Mesenchymal stem cell (in vitro differentiated cells and primary cell): ENCODE results near the gene ESRP2.

Experiments used
- DNase-seq: peaks from one replicate; pipeline ENCODE4 v3.0.0-alpha.2; 2013
- H2AFZ ChIP-seq: one replicate; pipeline ENCODE4 v1.6.1; 2013; ENCODE audit warnings: low read depth, mild to moderate bottlenecking, control low read depth, inconsistent platforms, low read length, moderate library complexity
- H2AK5ac ChIP-seq: 2 replicates; pipeline ENCODE4 v1.6.1; 2013; ENCODE audit warnings: low read length, moderate library complexity, mild to moderate bottlenecking, inconsistent platforms; ENCODE audit not compliant: severe bottlenecking
- H2BK120ac ChIP-seq: one replicate; pipeline ENCODE4 v1.6.1; 2013; ENCODE audit warnings: low read depth, mild to moderate bottlenecking, inconsistent platforms, low read length, moderate library complexity
- H2BK12ac ChIP-seq, 2 experiments: one replicate each; pipeline ENCODE4 v1.6.1; 2013; ENCODE audit warnings: inconsistent platforms in 2 of 2, low read length in 2 of 2, mild to moderate bottlenecking in 2 of 2, moderate library complexity in 2 of 2, control low read depth in 1 of 2
- H2BK15ac ChIP-seq: one replicate; pipeline ENCODE4 v1.6.1; 2013; ENCODE audit warnings: mild to moderate bottlenecking, low read depth, inconsistent platforms; ENCODE audit not compliant: poor library complexity, severe bottlenecking
- H2BK5ac ChIP-seq: 2 replicates; pipeline ENCODE4 v1.6.1; 2013; ENCODE audit warnings: low read depth, mild to moderate bottlenecking, low read length, control low read depth, inconsistent platforms; ENCODE audit not compliant: poor library complexity, severe bottlenecking
- H3K14ac ChIP-seq, 2 experiments: one replicate each; pipeline ENCODE4 v1.6.1; 2013; ENCODE audit warnings: inconsistent platforms in 2 of 2, low read length in 2 of 2, control low read depth in 1 of 2, mild to moderate bottlenecking in 1 of 2, moderate library complexity in 1 of 2
- H3K18ac ChIP-seq, 2 experiments: one replicate each; pipeline ENCODE4 v1.6.1; 2013; ENCODE audit warnings: inconsistent platforms in 2 of 2, low read length in 2 of 2, control low read depth in 1 of 2, low read depth in 1 of 2, mild to moderate bottlenecking in 1 of 2
- H3K23ac ChIP-seq, 2 experiments: one replicate each; pipeline ENCODE4 v1.6.1; 2013; ENCODE audit warnings: inconsistent platforms in 2 of 2, low read length in 2 of 2, mild to moderate bottlenecking in 2 of 2, moderate library complexity in 2 of 2, control low read depth in 1 of 2
- H3K27ac ChIP-seq: 2 replicates; pipeline ENCODE4 v1.5.1; 2013; ENCODE audit warnings: mild to moderate bottlenecking, moderate library complexity, low read length, control low read depth, inconsistent platforms; ENCODE audit not compliant: poor library complexity, severe bottlenecking
- H3K27me3 ChIP-seq, 2 experiments: 2 replicates each; pipeline versions ENCODE4 v1.6.1 to v1.7.0; 2013; ENCODE audit warnings: low read length in 2 of 2, mild to moderate bottlenecking in 2 of 2, moderate library complexity in 2 of 2, control low read depth in 1 of 2, inconsistent platforms in 1 of 2; ENCODE audit not compliant: control insufficient read depth in 1 of 2, insufficient read depth in 1 of 2
- H3K36me3 ChIP-seq, 2 experiments: 2 replicates each; pipeline versions ENCODE4 v1.6.1 to v1.7.0; 2013; ENCODE audit warnings: low read length in 2 of 2, control low read depth in 1 of 2, inconsistent platforms in 1 of 2, low read depth in 1 of 2, mild to moderate bottlenecking in 1 of 2; ENCODE audit not compliant: insufficient read depth in 2 of 2, control insufficient read depth in 1 of 2
- H3K4ac ChIP-seq, 2 experiments: one replicate each; pipeline ENCODE4 v1.6.1; 2013; ENCODE audit warnings: inconsistent platforms in 2 of 2, low read length in 2 of 2, mild to moderate bottlenecking in 2 of 2, moderate library complexity in 2 of 2, control low read depth in 1 of 2, low read depth in 1 of 2
- H3K4me1 ChIP-seq: 2 replicates; pipeline ENCODE4 v1.6.1; 2013; ENCODE audit warnings: low read depth, low read length, control low read depth; ENCODE audit not compliant: control insufficient read depth, insufficient read depth
- H3K4me2 ChIP-seq: 2 replicates; pipeline ENCODE4 v1.6.1; 2013; ENCODE audit warnings: low read length, mild to moderate bottlenecking, inconsistent platforms; ENCODE audit not compliant: poor library complexity, severe bottlenecking
- H3K4me3 ChIP-seq, 2 experiments: 2 replicates each; pipeline versions ENCODE4 v1.5.1 to v1.7.0; 2013; ENCODE audit warnings: low read length in 2 of 2, mild to moderate bottlenecking in 2 of 2, control low read depth in 1 of 2, low read depth in 1 of 2; ENCODE audit not compliant: insufficient read depth in 1 of 2
- H3K79me1 ChIP-seq: replicated peaks from 2 replicates; pipeline ENCODE4 v1.6.1; 2013; ENCODE audit warnings: mild to moderate bottlenecking, control low read depth, low read length, inconsistent platforms; ENCODE audit not compliant: poor library complexity, severe bottlenecking
- H3K9ac ChIP-seq: 2 replicates; pipeline ENCODE4 v1.7.0; 2013; ENCODE audit warnings: mild to moderate bottlenecking, low read length, moderate library complexity
- H3K9me3 ChIP-seq: 2 replicates; pipeline ENCODE4 v1.7.0; 2013; ENCODE audit warnings: mild to moderate bottlenecking, low read length; ENCODE audit not compliant: control insufficient read depth
- H4K8ac ChIP-seq: one replicate; pipeline ENCODE4 v1.6.1; 2013; ENCODE audit warnings: inconsistent platforms, mild to moderate bottlenecking, low read length, moderate library complexity
- H4K91ac ChIP-seq: one replicate; pipeline ENCODE4 v1.6.1; 2013; ENCODE audit warnings: mild to moderate bottlenecking, low read length, inconsistent platforms
- WGBS: methylation state at CpG from one replicate; pipeline ENCODE4 v1.1.7; 2013; ENCODE audit warnings: mixed read lengths; 5-methylcytosine and 5-hydroxymethylcytosine counted together

ESRP2 gene

DNA sequence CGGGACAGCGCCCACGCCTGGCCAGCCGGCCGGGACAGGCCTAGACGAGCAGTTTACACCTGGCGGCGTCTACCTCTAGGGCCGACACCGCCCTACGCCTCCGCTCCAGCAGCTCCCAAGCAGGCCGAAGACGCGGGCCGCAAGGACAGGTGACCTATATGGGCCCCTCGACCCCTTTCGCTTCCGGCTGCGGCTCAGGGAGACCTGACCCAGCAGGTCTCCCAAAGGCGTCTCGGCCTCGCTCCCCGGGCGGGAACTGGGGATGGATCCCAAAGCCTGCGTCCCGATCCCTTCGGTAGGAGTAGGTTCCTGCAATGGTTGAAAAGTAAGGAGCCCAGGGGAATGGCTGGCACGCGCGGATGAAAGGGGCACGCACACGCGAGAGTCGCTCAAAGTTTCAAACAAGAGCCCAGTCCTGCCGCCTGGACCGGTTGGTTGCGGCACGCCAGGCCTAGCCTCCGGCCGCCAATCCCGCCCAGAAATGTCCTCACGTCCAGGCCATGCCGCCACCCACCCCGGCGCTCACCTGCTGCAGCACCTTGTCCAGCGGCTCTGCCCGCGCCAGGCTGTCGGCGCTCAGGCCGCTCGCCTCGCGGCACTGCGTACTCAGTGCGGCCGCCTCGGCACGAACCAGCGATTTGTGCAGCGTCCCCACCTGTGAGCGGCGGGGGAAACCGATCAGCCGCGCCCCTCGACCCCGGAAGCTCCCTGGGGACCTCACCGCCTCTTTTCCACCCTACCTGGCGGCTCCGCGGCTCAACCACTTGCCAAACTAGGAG lies 630 bp downstream of the ESRP2 start:
- Histone ChIP-seq H4K91ac (no peak overlapping the region), H3K4me2 (peak overlapping the region; percentile 87), H3K9me3 (no peaks in the 10 kb centered on the region), H2BK15ac (peak overlapping the region; percentile 31), H3K27ac (no peak overlapping the region), H2AK5ac (peak overlapping the region; percentile 15), H3K14ac (peak overlapping the region in 1 of 2 experiments; percentile 81), H3K4me1 (peaks cover 37% of the 10 kb centered on the region), H3K27me3 (peaks cover 13 to 17% of the 10 kb centered on the region in 2 experiments), H2BK120ac (no peak overlapping the region), H4K8ac (peak overlapping the region; percentile 86), H3K4me3 (peak overlapping the region in 1 of 2 experiments; percentile 48), H2BK12ac (peak overlapping the region in 1 of 2 experiments; percentile 55), H3K4ac (no peak overlapping the region), H3K36me3 (peaks cover 0 to 24% of the 10 kb centered on the region in 2 experiments), H2AFZ (no peak overlapping the region), H3K79me1 (no peaks in the 10 kb centered on the region), H3K9ac (no peak overlapping the region), H3K18ac (peak overlapping the region; percentile 24 to 38), H3K23ac (peak overlapping the region; percentile 83 to 98), H2BK5ac (no peak overlapping the region)
- WGBS: 13% methylated on average over 60 of the region's 73 CpGs
- DNase-seq: no peak

DNA sequence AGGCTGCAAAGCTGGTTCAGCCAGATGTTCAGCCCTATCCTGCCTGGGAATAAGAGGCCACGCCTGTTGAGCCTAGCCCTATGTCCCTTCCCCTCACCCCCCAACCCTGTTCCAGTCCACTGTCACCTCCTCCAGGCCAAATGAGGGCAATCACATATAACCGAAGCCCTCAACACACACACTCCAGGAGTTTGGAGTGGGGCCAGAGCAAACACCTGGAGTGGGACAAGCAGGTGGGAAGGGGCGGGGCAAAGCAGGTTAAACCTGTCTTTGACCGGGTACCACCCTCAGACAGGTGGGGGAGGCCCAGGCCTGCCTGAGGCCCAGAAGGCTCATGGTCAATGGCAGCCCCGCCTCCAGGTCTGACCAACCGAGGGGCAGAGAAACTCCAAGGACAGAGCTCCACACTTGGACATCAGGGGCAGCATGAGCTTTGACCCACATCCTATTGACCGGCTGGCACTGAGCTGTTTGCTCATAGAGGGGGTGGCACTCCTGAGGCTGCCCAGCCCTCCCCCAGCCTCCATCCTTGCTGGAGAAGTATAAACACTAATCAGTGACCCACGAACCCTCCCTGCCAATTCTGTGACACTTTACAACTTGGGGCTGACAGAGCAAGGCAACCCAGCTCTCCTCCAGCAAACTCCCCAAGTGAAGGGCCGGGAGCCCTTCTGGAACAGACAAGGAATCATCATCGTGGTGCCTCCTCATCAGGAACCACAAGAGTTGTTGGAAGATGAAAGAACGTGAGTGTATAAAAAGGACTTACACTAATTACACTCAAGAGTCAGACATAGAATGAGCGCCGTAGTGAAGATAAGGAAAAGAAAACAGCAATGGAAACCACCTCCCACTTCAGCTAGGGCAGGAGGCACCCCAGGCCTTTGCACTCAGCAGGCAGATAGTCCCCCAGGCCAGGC lies 1.5 kb downstream of the ESRP2 start:
- WGBS: 67% methylated on average over 11 of the region's 13 CpGs
- H3K4me1 ChIP-seq: peaks cover 34% of the 10 kb centered on the region
- H3K36me3 ChIP-seq: peaks cover 0 to 30% of the 10 kb centered on the region in 2 experiments

DNA sequence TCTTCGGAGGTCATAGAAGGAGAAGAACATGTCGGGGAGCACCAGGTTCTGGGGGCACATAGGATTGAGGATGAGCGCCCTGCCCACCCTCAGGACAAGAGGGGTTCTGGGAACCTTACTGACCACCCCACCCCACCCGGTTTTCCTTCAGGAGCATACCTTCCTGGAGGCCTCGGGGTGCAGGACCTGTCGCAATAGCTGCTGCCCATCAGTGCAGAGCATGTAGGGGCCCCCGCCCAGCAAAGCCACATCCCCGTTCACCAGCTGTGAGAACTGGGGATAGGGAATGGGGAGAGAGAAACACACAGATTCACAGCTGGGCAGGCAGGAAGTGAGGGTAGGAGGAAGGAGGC lies 2.1 kb downstream of the ESRP2 start:
- WGBS: 83% methylated on average over 7 of the region's 8 CpGs
- no peak overlapping the region for H3K23ac ChIP-seq

More for the DNA sequence above, 1.5 kb downstream of the ESRP2 start:
- peak overlapping the region in 1 of 2 experiments; percentile 24 for H3K18ac ChIP-seq
- H2BK120ac ChIP-seq: no peak overlapping the region
- peak overlapping the region; percentile 31 for H2BK15ac ChIP-seq
- no peak overlapping the region for H3K9ac ChIP-seq
- H3K27me3 ChIP-seq: peaks cover 13 to 17% of the 10 kb centered on the region in 2 experiments
- no peak overlapping the region for H3K4ac ChIP-seq
- no peaks in the 10 kb centered on the region for H3K79me1 ChIP-seq
- peak overlapping the region; percentile 15 for H2AK5ac ChIP-seq
- no peak overlapping the region for H3K23ac ChIP-seq
- no peak overlapping the region for H2BK5ac ChIP-seq
- no peak overlapping the region for H2AFZ ChIP-seq
- H3K14ac ChIP-seq: no peak overlapping the region
- no peak overlapping the region for H3K27ac ChIP-seq
- no peak overlapping the region for H4K8ac ChIP-seq
- H2BK12ac ChIP-seq: no peak overlapping the region
- DNase-seq: no peak
- peak overlapping the region; percentile 34 for H4K91ac ChIP-seq
- H3K4me2 ChIP-seq: no peak overlapping the region
- H3K9me3 ChIP-seq: no peaks in the 10 kb centered on the region
- H3K4me3 ChIP-seq: no peak overlapping the region

More for the DNA sequence above, 2.1 kb downstream of the ESRP2 start:
- H3K27me3 ChIP-seq: peaks cover 13 to 17% of the 10 kb centered on the region in 2 experiments
- H3K4me2 ChIP-seq: no peak overlapping the region
- H2AK5ac ChIP-seq: no peak overlapping the region
- no peak for DNase-seq
- H2BK5ac ChIP-seq: no peak overlapping the region
- no peak overlapping the region for H2BK120ac ChIP-seq
- no peak overlapping the region for H2AFZ ChIP-seq
- H2BK12ac ChIP-seq: no peak overlapping the region
- H3K4me3 ChIP-seq: no peak overlapping the region
- H3K27ac ChIP-seq: no peak overlapping the region
- peak overlapping the region; percentile 34 for H4K91ac ChIP-seq
- H3K9me3 ChIP-seq: no peaks in the 10 kb centered on the region
- H3K9ac ChIP-seq: no peak overlapping the region
- H3K14ac ChIP-seq: no peak overlapping the region
- H2BK15ac ChIP-seq: no peak overlapping the region
- peaks cover 0 to 30% of the 10 kb centered on the region in 2 experiments for H3K36me3 ChIP-seq
- no peak overlapping the region for H3K4ac ChIP-seq
- no peaks in the 10 kb centered on the region for H3K79me1 ChIP-seq
- H3K18ac ChIP-seq: no peak overlapping the region
- peaks cover 34% of the 10 kb centered on the region for H3K4me1 ChIP-seq
- H4K8ac ChIP-seq: no peak overlapping the region
